ENCODE measurements around the gene SETD2. TPM values are rescaled to one million over a fixed set of nuclear protein-coding genes. Genes with fewer than 3 reads are reported as not detected.

The SETD2 gene
- total and polyA plus RNA-seq, 9 of the 15 experiments (the other 6 are each of a cell fraction or from before 2014, with no cell fraction given) = 8.2 to 44.0 (median 33.6) TPM

GRCh38 chr3:46976326-46977190 lies 187.4 kb downstream of the SETD2 start, which contains the start of gene CCDC12 (continued):
- 0 out of 2 replicates have a peak, but pooled peaks have one; percentile 83 for TF ChIP-seq HMGXB4 (CRISPR knock-in tag; IDR thresholded peaks at IDR 0.05)
- peak in 1 of 2 experiments; percentile 93; a peak in 1 of 4 replicates for TF ChIP-seq KDM4B (IDR thresholded peaks at IDR 0.05; ENCODE audit: borderline replicate concordance in 2 of 2, low read depth in 1 of 2)
- TF ChIP-seq ZNF655 (CRISPR knock-in tag; IDR thresholded peaks at IDR 0.05) = no peak
